Gastroesophageal sphincter (tissue), 3 donors: ENCODE measurements around the gene TMEM168.

Experiments
- CTCF ChIP-seq, 4 experiments: fragments of 200-600 bp in 2 of 4; fragments of 450-650 bp in 2 of 4; sonication (generic) in 1 of 4; IDR thresholded peaks; one replicate each; pipeline ENCODE4 v1.5.1; 2017 to 2019; ENCODE audit warnings: antibody characterized with exemption in 4 of 4, mild to moderate bottlenecking in 2 of 4, moderate library complexity in 2 of 4
- EP300 ChIP-seq: sonication (generic); formaldehyde crosslinking; IDR thresholded peaks from one replicate; pipeline ENCODE4 v1.6.1; 2017; ENCODE audit warnings: antibody characterized with exemption, mild to moderate bottlenecking
- POLR2A ChIP-seq, 2 donors: fragments of 450-650 bp; IDR thresholded peaks; one replicate each; pipeline ENCODE4 v1.6.1; 2017; ENCODE audit warnings: antibody characterized with exemption in 2 of 2, mild to moderate bottlenecking in 2 of 2, moderate library complexity in 1 of 2

- TF ChIP-seq POLR2A (IDR thresholded peaks at IDR 0.05): no peak
- TF ChIP-seq CTCF (IDR thresholded peaks at IDR 0.05): no peak
- no peak for TF ChIP-seq EP300
Observed at GRCh38 chr7:112715525-112715924, 74.7 kb downstream of the TMEM168 start.
